PFSK-1 (cell line): ENCODE data around the gene ACY1.

ENCODE experiments used
- FOXP2 ChIP-seq: optimal IDR thresholded peaks from 2 replicates; pipeline ENCODE3; 2011; ENCODE audit warnings: borderline replicate concordance, control low read depth, inconsistent platforms; ENCODE audit not compliant: insufficient read depth; ENCODE audit errors: extremely low read length, extremely low read depth
- POLR2AphosphoS5 ChIP-seq: IDR thresholded peaks from 2 replicates; pipeline ENCODE4 v1.6.1; 2012; ENCODE audit warnings: low read depth, mild to moderate bottlenecking, control low read depth, low read length, moderate library complexity
- SIN3A ChIP-seq: IDR thresholded peaks from 2 replicates; pipeline ENCODE4 v1.6.1; 2012; ENCODE audit warnings: mild to moderate bottlenecking, low read length, moderate library complexity, borderline replicate concordance; ENCODE audit not compliant: insufficient read depth
- TAF1 ChIP-seq: IDR thresholded peaks from 2 replicates; pipeline ENCODE4 v1.6.1; 2012; ENCODE audit warnings: low read length, control low read depth, borderline replicate concordance; ENCODE audit not compliant: insufficient read depth
- TF ChIP-seq, protein P1 (sequence below), 2 experiments: IDR thresholded peaks; 2 replicates each; pipeline versions ENCODE4 v1.6.1 to v1.8.0; 2011 to 2012; ENCODE audit warnings: low read depth in 2 of 2, low read length in 2 of 2, control low read depth in 1 of 2, inconsistent platforms in 1 of 2, mild to moderate bottlenecking in 1 of 2, moderate library complexity in 1 of 2; ENCODE audit not compliant: insufficient read depth in 1 of 2

The ACY1 gene

DNA sequence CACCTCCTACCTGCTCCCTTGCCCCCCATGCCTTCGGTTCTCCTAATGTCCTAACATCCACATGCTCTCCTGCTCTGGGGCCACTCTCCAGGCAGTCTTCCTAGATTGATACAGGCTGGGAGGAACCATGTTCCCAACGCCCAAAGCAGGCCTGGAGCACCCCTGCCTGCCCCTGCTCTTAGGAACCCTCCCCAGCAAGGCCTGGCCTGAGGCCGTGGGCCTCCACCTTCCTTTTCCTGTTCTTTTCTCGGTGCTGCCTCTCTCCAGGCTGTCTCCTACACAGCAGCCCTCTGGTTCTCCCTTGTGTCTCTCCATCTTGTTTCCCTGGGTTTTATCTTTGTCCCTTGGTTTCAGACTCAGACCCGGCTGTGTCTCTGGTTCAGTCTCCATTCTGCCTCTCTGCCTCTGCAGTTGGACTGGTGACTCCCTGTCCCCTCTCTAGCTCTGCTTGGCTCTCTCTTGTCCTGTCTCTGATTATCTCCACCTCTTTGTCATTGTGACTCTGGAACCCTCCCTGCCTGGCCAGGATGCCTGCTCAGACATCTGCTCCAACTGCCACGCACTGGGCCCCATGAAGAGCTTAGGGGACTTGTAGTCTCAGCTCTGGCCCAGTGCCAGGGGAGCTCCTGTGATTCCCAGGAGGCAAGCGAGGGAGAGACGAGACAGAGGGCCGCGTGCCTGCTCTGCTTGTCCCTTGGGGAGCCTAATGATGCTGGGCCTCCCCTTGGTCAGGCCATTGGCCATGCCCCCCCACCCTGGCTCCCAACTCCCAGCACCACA is 38.3 kb downstream of the ACY1 start:
- TF ChIP-seq SIN3A (no peak), TAF1 (no peak), FOXP2 (no peak), POLR2AphosphoS5 (no peak)
- TF ChIP-seq, protein P1, sequence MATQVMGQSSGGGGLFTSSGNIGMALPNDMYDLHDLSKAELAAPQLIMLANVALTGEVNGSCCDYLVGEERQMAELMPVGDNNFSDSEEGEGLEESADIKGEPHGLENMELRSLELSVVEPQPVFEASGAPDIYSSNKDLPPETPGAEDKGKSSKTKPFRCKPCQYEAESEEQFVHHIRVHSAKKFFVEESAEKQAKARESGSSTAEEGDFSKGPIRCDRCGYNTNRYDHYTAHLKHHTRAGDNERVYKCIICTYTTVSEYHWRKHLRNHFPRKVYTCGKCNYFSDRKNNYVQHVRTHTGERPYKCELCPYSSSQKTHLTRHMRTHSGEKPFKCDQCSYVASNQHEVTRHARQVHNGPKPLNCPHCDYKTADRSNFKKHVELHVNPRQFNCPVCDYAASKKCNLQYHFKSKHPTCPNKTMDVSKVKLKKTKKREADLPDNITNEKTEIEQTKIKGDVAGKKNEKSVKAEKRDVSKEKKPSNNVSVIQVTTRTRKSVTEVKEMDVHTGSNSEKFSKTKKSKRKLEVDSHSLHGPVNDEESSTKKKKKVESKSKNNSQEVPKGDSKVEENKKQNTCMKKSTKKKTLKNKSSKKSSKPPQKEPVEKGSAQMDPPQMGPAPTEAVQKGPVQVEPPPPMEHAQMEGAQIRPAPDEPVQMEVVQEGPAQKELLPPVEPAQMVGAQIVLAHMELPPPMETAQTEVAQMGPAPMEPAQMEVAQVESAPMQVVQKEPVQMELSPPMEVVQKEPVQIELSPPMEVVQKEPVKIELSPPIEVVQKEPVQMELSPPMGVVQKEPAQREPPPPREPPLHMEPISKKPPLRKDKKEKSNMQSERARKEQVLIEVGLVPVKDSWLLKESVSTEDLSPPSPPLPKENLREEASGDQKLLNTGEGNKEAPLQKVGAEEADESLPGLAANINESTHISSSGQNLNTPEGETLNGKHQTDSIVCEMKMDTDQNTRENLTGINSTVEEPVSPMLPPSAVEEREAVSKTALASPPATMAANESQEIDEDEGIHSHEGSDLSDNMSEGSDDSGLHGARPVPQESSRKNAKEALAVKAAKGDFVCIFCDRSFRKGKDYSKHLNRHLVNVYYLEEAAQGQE (IDR thresholded peaks at IDR 0.05; ENCODE audit: insufficient read depth in 1 of 2, low read depth in 2 of 2, low read length in 2 of 2): no peak

DNA sequence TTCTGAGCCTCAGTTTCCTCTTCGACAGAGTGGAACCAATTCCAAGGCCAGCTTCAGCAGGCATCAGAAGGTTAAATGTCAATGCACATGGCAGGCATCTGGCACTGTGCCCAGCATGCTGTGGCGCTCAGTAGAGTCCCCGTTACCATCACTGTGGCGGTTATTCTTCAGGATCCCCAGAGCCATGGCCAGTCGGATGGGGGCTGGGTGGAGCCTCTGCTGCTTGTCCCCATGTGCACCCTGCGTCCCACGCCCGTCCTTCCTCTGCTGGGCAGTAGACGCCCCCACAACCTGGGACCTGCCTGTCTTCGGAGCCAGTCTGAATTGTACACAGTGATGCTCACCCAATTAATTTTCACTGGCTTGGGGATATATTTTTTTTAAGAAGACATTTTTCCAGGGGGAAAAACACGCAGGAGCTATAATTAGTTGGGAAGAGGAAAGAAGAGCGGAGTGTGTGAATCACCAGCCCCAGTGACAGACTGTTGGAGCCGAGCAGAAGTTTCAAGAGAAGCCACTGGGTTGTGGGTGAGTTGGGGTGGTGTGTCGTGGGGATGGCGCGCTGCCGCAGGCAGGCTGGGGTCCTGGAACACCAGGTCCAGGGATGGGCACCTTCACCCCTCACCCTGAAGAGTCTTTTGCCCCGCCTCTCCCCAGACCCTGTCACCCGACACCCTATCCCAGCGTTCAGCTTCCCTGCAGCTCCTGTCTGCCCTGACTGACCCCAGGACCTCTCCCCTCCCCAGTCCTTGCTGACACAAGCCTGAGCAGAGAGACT is 39.2 kb downstream of the ACY1 start:
- no peak for TF ChIP-seq TAF1
- TF ChIP-seq POLR2AphosphoS5: no peak
- no peak for TF ChIP-seq FOXP2
- TF ChIP-seq, protein P1 (IDR thresholded peaks at IDR 0.05; ENCODE audit: insufficient read depth in 1 of 2, low read depth in 2 of 2, low read length in 2 of 2): no peak
- no peak for TF ChIP-seq SIN3A

DNA sequence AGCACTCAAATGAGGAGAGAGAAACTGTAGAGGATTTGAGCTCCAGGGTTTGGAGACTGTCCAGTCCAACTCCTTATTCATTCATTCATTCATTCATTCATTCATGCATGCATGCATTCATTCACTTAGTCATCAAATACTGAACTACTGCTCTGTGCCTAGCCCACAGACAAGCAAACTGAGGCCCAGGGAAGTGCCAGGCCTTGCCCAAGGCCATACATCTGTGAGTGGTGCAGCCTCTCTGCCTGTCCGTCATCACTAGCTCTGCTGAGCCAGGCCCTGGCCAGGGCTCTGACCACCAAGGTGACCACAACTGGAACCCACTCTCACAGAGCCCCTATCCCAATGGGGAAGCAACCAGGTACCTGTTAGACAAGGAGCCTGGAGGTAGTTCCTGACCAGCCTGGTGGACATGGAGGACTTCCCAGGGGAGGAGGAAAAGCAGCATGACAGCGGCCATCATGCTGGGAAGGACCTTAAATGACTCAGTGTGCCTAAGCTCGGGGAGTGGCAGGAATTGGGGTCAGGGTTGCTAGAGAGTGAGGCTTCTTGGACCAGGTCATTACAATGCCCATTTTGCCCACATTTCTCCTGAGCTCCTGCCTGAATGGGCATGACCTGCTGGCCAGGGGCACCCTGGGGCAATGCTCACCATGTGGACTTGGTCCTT is 39.9 kb downstream of the ACY1 start:
- TF ChIP-seq FOXP2 (no peak), TAF1 (no peak), SIN3A (no peak), POLR2AphosphoS5 (no peak)
- TF ChIP-seq, protein P1 (IDR thresholded peaks at IDR 0.05; ENCODE audit: insufficient read depth in 1 of 2, low read depth in 2 of 2, low read length in 2 of 2): no peak

DNA sequence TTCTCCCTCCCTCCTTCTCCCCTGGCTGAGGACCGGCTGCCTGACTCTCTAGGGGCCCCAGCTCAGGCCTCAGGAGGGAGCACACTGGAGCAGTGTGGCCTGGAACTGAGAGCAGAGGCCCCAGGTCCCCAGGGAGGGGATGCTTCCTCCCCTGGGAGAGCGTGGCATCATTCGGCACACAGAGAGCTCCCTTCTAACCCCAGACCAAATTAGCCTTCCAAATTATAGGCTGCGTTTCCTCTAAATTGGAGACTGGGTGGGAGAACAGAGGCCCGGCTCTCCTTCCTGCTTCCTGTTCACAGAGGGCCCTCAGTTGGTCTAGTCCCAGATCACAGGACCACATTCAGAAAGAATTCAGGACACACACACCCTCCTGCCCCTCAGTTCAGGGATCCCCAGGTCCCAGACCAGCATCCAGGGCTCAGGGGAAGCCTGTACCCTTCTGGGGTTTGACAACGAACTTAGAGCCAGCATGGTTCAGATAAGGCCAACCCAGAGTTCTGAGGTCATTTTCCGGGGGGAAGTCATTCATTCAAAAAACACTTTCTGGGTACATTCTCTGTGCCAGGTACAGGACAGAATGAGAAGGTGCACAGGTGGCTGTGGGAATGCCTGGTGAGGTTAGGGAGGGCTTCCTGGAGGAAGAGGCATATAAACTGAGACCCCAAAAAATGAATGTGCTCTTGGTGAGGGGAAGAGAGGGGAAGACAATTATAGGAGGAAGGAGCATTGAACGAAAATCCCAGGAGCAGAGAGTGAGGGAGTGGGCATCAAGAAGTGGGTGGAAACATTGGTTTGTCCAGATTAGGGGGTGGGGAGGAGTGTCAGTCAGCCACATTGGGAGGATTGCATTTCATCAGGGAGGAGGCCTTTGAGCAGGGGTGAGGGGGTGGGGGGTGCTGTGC is 40.8 kb downstream of the ACY1 start:
- TF ChIP-seq TAF1 (no peak), FOXP2 (no peak), POLR2AphosphoS5 (no peak), SIN3A (no peak)
- TF ChIP-seq, protein P1 (IDR thresholded peaks at IDR 0.05; ENCODE audit: insufficient read depth in 1 of 2, low read depth in 2 of 2, low read length in 2 of 2): no peak
